Astrocyte (in vitro differentiated cells and primary cell): ENCODE data around the gene USPL1. TPM values are rescaled to one million over a fixed set of nuclear protein-coding genes. Genes with fewer than 3 reads are reported as not detected.

Experiments used
- DNase-seq: peaks from one replicate; pipeline ENCODE4 v3.0.0-alpha.2; 2010; ENCODE audit warnings: low read depth
- FAIRE-seq: peaks from 2 replicates; lab custom pipeline; 2011; peaks lifted over from hg19 to GRCh38; lab: Jason Lieb, UNC
- H2AFZ ChIP-seq: 2 replicates; pipeline ENCODE4 v1.6.0; 2012; ENCODE audit warnings: low read depth, low read length, inconsistent platforms
- H3K27ac ChIP-seq: 2 replicates; pipeline ENCODE4 v1.5.1; 2011; ENCODE audit warnings: low read depth, low read length, inconsistent platforms
- H3K27me3 ChIP-seq: 2 replicates; pipeline ENCODE4 v1.6.0; 2011; ENCODE audit warnings: low read length, inconsistent platforms; ENCODE audit not compliant: insufficient read depth
- H3K36me3 ChIP-seq: 2 replicates; pipeline ENCODE4 v1.5.1; 2011; ENCODE audit warnings: low read length, inconsistent platforms; ENCODE audit not compliant: insufficient read depth
- H3K4me1 ChIP-seq: 2 replicates; pipeline ENCODE4 v1.5.1; 2011; ENCODE audit warnings: low read length, inconsistent platforms; ENCODE audit not compliant: insufficient read depth
- H3K4me2 ChIP-seq: 2 replicates; pipeline ENCODE4 v1.6.0; 2012; ENCODE audit warnings: low read length, inconsistent platforms
- H3K4me3 ChIP-seq: 2 replicates; pipeline ENCODE4 v1.5.1; 2011; ENCODE audit warnings: low read depth, mild to moderate bottlenecking, low read length, inconsistent platforms; ENCODE audit not compliant: insufficient read depth
- H3K79me2 ChIP-seq: 2 replicates; pipeline ENCODE4 v1.6.0; 2012; ENCODE audit warnings: mild to moderate bottlenecking, low read length, inconsistent platforms; ENCODE audit not compliant: insufficient read depth
- H3K9ac ChIP-seq: 2 replicates; pipeline ENCODE4 v1.6.0; 2012; ENCODE audit warnings: mild to moderate bottlenecking, low read length, inconsistent platforms
- H3K9me3 ChIP-seq: 2 replicates; pipeline ENCODE4 v1.5.1; 2012; ENCODE audit warnings: low read depth, mild to moderate bottlenecking, low read length, inconsistent platforms; ENCODE audit not compliant: insufficient read depth
- H4K20me1 ChIP-seq: 2 replicates; pipeline ENCODE4 v1.6.0; 2012; ENCODE audit warnings: low read length, inconsistent platforms; ENCODE audit not compliant: insufficient read depth
- H3K27ac Mint-ChIP-seq: one replicate; pipeline ENCODE4 v1.8.0; 2021; ENCODE audit warnings: mild to moderate bottlenecking, mixed read lengths; ENCODE audit not compliant: unreplicated experiment
- H3K27me3 Mint-ChIP-seq: one replicate; pipeline ENCODE4 v1.8.0; 2021; ENCODE audit warnings: low read depth, mixed read lengths; ENCODE audit not compliant: unreplicated experiment
- H3K36me3 Mint-ChIP-seq: one replicate; pipeline ENCODE4 v1.8.0; 2021; ENCODE audit warnings: low read depth, mixed read lengths; ENCODE audit not compliant: unreplicated experiment
- H3K4me1 Mint-ChIP-seq: one replicate; pipeline ENCODE4 v1.8.0; 2021; ENCODE audit warnings: low read depth, mixed read lengths; ENCODE audit not compliant: unreplicated experiment
- H3K4me3 Mint-ChIP-seq: one replicate; pipeline ENCODE4 v1.8.0; 2021; ENCODE audit warnings: mild to moderate bottlenecking, moderate library complexity, mixed read lengths; ENCODE audit not compliant: unreplicated experiment
- H3K9me3 Mint-ChIP-seq: one replicate; pipeline ENCODE4 v1.8.0; 2021; ENCODE audit warnings: mild to moderate bottlenecking, mixed read lengths; ENCODE audit not compliant: unreplicated experiment
- CTCF ChIP-seq: IDR thresholded peaks from 2 replicates; pipeline ENCODE4 v1.5.1; 2011; ENCODE audit warnings: low read depth, mild to moderate bottlenecking, inconsistent platforms, low read length, moderate library complexity; ENCODE audit not compliant: insufficient read depth
- EZH2 ChIP-seq: IDR thresholded peaks from 2 replicates; pipeline ENCODE4 v1.6.1; 2012; ENCODE audit warnings: mild to moderate bottlenecking, low read length, inconsistent platforms; ENCODE audit not compliant: insufficient read depth
- total RNA-seq: library from RNA; stranded (reverse); gene quantifications from 2 replicates; pipeline ENCODE4 v1.2.1, GENCODE V29; 2021

Gene USPL1
- total RNA-seq, 1 donor from 2014 or later, result 29.6 TPM

- Histone ChIP-seq H3K4me2 (no peak overlapping the region), H4K20me1 (peaks cover 22% of the 10 kb centered on the region), H3K4me1 (no peaks in the 10 kb centered on the region), H3K27me3 (no peaks in the 10 kb centered on the region), H3K9me3 (no peaks in the 10 kb centered on the region), H2AFZ (no peak overlapping the region), H3K9ac (no peak overlapping the region), H3K27ac (no peak overlapping the region), H3K79me2 (peaks cover 16% of the 10 kb centered on the region), H3K4me3 (no peak overlapping the region), H3K36me3 (peaks cover 50% of the 10 kb centered on the region)
- Mint-ChIP-seq H3K4me3 (no peak overlapping the region), H3K27me3 (no peaks in the 10 kb centered on the region), H3K9me3 (no peaks in the 10 kb centered on the region), H3K36me3 (peaks cover 15% of the 10 kb centered on the region), H3K27ac (no peak overlapping the region), H3K4me1 (peaks cover 16% of the 10 kb centered on the region)
- FAIRE-seq (no peak), DNase-seq (no peak)
- no peak for TF ChIP-seq CTCF
- no peak for TF ChIP-seq EZH2
Observed at GRCh38 chr13:30654430-30654829, 36.7 kb downstream of the USPL1 start.

- peaks cover 16% of the 10 kb centered on the region for H3K4me1 Mint-ChIP-seq
- H3K4me2 ChIP-seq, result no peak overlapping the region
- no peaks in the 10 kb centered on the region for H3K27me3 ChIP-seq
- no peaks in the 10 kb centered on the region for H3K4me1 ChIP-seq
- DNase-seq, result no peak
- no peak overlapping the region for H3K4me3 ChIP-seq
- no peak for TF ChIP-seq CTCF
- H3K4me3 Mint-ChIP-seq, result no peak overlapping the region
- H3K36me3 ChIP-seq, result peaks cover 56% of the 10 kb centered on the region
- no peak overlapping the region for H2AFZ ChIP-seq
- H3K79me2 ChIP-seq, result peaks cover 8% of the 10 kb centered on the region
- FAIRE-seq, result no peak
- peaks cover 15% of the 10 kb centered on the region for H3K36me3 Mint-ChIP-seq
- peaks cover 20% of the 10 kb centered on the region for H4K20me1 ChIP-seq
- H3K9me3 ChIP-seq, result no peaks in the 10 kb centered on the region
- H3K27me3 Mint-ChIP-seq, result no peaks in the 10 kb centered on the region
- no peaks in the 10 kb centered on the region for H3K9me3 Mint-ChIP-seq
- no peak overlapping the region for H3K27ac ChIP-seq
- no peak overlapping the region for H3K27ac Mint-ChIP-seq
- H3K9ac ChIP-seq, result no peak overlapping the region
Observed at GRCh38 chr13:30656178-30656577, 38.5 kb downstream of the USPL1 start.

GRCh38 chr13:30659980-30660379 lies 42.3 kb downstream of the USPL1 start:
- Mint-ChIP-seq H3K9me3 (no peaks in the 10 kb centered on the region), H3K36me3 (peaks cover 10% of the 10 kb centered on the region), H3K4me1 (peaks cover 5% of the 10 kb centered on the region), H3K27me3 (no peaks in the 10 kb centered on the region), H3K27ac (no peak overlapping the region), H3K4me3 (no peak overlapping the region)
- Histone ChIP-seq H3K4me2 (no peak overlapping the region), H3K9ac (no peak overlapping the region), H3K27me3 (no peaks in the 10 kb centered on the region), H3K4me3 (no peak overlapping the region), H3K9me3 (no peaks in the 10 kb centered on the region), H4K20me1 (peaks cover 4% of the 10 kb centered on the region), H3K4me1 (no peaks in the 10 kb centered on the region), H3K27ac (no peak overlapping the region), H3K36me3 (peaks cover 45% of the 10 kb centered on the region), H2AFZ (no peak overlapping the region), H3K79me2 (no peaks in the 10 kb centered on the region)
- DNase-seq (no peak), FAIRE-seq (no peak)
- no peak for TF ChIP-seq CTCF
- no peak for TF ChIP-seq EZH2
